GM21529 (cell line): ENCODE data around the gene NOL4L.

Experiments
- ATAC-seq: cut with Tn5 transposase; IDR thresholded peaks from one replicate; pipeline ENCODE4 v1.9.1; 2021; ENCODE audit not compliant: unreplicated experiment

The NOL4L gene

DNA sequence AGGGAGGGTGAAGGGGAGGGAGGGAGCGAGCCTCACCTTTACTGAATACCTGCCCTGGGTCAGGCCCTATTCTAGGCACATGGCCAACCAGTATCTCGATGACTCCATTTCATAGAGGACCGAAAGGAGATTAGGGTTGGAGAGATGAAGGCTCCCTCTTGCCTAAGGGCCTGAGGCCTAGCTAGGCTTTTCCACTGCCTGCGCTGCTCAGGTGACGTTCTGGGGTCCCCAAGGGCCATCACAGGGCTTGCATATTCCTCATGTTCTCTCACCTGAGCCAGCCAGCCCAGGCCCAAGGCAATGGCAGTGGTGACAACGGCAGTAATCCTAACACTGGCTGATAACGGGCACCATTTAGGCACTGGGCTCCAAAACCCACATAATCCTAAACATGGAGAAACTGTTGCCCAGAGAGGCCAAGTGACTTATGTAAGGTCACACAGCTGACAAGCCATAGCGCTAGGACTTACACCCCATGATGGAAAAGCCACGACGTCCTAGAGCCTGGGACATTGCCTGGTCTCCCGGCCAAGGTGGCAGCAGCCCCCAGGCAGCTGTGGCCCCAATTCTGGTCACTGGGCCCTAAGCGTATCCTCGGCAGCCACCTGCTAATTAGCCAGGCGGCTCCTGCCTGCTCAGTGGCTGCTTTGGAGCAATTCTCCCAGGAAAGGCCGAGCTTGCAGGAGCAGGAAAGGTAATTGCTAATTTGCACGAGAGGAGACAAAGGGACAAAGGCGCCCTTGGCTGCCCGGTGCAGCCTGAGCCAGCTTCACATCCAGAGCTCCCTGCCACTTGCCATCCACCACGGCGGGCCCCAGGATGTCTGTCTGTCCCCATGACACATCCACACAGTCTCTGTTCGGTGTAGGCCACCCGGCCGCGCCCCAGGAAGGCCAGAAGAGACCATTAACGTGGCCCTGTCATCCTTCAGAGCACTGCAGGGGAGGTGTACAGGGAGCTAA is 21.5 kb downstream of the NOL4L start:
- no peak for ATAC-seq

DNA sequence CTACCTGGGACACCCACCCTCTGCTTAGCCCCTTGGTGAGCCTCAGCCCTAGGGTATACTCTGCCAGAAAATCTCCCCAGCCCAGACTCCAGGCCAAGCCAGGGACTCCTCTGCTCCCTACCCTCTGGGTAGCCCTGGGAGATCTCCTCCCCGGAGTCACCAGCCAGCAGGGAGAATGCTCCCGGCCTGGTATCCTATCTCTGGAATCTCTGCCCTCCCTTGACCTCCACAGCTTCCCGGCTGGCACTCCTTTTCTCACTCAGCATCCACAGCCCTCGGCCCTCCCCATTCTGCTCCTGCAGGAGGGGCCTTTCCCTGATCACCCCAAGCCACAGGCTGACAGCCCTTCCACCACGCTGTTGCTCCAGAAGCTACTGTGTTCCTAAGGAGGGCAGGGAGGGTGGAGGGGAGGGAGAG is 22.6 kb downstream of the NOL4L start:
- no peak for ATAC-seq

- ATAC-seq, result no peak
Measured at GRCh38 chr20:32560989-32561830, 23.9 kb downstream of the NOL4L start.

GRCh38 chr20:32560482-32560988 is 24.6 kb downstream of the NOL4L start:
- ATAC-seq, result no peak

- ATAC-seq, result no peak
Measured at GRCh38 chr20:32559753-32560380, 25.3 kb downstream of the NOL4L start.

DNA sequence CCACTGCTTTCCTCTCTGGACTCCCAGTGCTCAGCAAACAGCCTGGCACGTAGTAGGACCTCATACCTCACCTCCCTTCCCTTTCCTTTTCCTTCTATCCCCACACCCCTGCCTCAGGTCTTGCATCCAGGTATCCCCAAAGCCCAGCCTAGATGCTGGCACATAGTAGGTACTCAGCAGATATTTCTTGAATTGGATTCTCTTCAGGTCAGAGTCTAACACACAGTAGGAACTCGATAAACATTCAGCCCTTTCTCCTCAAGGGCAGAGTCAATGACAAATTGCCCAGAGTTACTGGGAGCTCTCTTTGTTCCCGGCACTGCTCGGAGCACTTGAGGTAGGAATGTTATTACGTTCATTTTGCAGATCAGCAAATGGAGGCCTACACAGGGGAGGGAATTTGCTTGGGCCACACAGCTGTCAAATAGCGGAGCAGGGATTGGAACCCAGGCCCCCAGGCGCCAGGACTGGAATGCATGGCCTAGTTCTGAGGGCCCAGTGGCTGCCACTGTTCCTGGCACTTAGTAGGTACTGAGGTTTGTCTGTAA is 25.9 kb downstream of the NOL4L start:
- no peak for ATAC-seq

- no peak for ATAC-seq
Measured at GRCh38 chr20:32558526-32558925, 26.6 kb downstream of the NOL4L start.

DNA sequence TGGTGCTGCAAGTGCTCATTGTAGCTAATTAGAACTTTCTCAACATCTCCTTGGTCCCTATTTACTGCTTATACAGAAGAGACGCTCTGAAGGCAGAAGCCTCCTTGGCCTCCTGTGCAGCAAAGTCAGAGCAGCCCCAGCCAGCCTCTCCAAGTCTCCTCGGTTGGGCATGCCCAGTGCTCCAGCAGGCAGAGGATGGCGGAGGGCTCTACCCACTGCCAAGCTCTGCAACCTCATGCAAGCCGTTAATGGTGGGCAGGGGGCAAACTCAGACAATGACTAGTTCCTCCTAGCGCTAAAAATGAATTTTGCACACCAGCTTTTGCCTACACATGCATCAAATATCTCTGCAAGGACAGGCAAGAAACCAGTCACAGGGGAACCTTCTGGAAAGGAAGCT is 27.8 kb downstream of the NOL4L start:
- no peak for ATAC-seq

DNA sequence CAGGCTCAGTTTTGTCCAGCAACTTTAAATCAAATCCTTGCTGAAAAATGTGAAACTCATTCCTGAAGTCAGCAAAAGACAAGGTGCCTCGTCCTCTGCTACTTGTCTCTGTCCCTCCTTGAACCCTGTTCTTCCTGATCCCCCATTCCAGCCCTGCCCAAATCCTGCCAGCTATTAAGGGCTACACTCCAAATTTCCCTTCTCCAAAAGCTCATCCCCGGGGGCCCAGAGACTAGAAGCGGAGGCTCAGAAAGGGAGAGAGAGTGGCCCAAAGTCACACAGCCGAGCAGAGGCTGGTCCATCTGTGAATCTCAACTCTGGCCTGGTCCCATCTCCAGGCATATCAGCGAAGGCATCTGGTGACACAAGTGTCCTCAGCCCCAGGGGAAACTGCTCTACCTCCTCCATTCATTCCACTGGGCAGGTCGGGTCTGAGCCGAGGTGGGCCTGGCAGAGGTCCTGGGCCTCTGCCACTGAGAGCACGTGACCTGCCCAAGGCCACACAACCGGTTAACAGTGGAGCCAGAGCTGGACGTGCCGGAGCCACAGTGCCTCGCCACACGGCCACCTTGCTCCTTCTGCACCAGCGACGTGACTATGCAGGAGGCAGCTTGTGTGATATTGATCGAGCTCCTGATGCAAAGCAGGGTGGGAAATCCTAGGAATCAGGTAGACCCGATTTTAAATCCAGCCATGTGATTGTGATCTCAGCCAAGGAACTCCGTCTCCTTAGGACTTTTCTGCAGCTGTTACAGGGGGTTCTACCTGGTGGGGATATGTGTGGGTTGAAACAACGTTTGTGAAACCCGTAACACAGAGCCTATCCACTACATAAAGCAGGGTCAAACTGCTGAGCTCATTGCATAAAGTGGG is 28.6 kb downstream of the NOL4L start:
- no peak for ATAC-seq

DNA sequence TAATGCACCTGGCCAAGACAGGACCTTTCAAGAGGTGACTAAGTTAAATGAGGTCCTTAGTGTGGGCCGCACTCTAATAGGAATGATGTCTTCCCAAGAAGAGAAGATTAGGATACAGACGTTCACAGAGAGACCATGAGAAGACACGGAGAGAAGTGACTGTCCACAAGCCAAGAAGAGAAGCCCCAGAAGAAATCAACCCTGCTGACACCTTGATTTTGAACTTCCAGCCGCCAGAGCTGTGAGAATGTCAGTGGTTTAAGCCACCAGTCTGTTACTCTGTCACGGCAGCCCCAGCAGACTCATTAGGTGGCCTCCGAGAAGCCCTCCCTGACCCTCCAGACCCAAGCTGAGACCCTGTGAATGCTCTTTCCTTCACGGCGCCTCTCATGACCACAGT is 29.5 kb downstream of the NOL4L start:
- ATAC-seq, result no peak

GRCh38 chr20:32554965-32555289 is 30.2 kb downstream of the NOL4L start:
- no peak for ATAC-seq

- ATAC-seq, result no peak
Measured at GRCh38 chr20:32553618-32554017, 31.5 kb downstream of the NOL4L start.

DNA sequence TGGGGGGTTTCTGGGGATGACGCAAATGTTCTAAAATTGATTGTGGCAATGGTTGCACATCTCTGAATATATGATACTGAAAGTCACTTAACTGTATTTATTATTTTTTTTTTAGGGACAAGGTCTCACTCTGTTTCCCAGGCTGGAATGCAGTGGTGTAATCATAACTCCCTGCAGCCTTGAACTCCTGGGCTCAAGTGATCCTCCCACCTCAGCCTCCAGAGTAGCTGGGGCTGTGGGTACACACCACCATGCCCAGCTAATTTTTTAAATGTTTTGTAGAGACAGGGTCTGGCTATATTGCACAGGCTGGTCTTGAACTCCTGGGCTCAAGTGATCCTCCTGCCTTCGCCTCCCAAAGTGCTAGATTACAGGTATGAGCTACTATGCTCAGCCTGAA is 33.4 kb downstream of the NOL4L start:
- no peak for ATAC-seq

GRCh38 chr20:32549842-32550241 is 35.3 kb downstream of the NOL4L start:
- no peak for ATAC-seq

DNA sequence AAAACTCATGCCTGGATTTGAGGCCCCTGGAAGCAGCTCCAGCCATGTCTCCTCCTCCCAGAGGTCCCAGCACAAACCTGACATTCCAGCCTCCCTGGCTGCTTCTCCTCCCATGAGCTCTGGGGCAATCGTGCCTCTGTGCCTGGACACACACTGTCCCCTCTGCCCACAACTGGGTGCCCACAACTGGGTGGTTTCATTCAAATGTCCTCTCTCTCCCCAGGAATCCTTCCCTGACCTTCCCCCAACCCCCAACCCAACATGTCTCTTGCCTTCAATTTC is 37.4 kb downstream of the NOL4L start:
- no peak for ATAC-seq

DNA sequence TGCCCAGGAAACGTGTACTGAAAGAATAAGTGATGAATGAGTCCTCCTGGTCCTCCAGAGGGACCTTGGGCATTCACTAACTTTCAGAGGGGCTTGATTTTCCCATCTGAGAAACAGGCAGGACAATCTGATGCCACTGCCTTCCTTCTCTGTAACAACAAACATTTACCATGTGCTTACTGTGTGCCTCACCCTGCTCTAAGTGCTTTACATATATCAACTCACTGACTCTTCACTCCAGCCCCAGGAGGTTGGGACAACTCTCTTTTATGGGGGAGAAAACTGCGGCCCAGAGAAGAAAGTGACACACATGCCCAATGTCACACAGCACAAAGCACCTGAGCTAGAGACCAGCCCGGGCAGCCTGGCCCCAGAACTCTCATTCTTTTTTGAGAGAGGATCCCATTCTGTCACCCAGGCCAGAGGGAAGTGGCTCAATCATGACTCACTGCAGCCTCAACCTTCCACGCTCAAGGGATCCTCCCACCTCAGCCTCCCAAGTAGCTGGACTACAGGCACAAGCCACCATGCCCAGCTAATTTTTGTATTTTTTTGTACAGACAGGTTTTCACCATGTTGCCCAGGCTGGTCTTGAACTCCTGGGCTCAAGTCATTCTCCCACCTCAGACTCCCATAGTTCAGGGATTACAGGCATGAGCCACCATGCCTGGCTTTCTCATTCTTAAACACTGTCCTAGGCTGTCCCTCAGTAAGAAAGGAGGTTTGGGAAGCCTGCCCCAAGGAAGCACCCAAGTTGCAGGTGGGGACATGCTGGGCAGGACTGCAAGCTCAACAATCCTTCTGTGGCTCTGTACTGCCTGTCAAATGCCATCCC is 38.0 kb downstream of the NOL4L start:
- no peak for ATAC-seq

DNA sequence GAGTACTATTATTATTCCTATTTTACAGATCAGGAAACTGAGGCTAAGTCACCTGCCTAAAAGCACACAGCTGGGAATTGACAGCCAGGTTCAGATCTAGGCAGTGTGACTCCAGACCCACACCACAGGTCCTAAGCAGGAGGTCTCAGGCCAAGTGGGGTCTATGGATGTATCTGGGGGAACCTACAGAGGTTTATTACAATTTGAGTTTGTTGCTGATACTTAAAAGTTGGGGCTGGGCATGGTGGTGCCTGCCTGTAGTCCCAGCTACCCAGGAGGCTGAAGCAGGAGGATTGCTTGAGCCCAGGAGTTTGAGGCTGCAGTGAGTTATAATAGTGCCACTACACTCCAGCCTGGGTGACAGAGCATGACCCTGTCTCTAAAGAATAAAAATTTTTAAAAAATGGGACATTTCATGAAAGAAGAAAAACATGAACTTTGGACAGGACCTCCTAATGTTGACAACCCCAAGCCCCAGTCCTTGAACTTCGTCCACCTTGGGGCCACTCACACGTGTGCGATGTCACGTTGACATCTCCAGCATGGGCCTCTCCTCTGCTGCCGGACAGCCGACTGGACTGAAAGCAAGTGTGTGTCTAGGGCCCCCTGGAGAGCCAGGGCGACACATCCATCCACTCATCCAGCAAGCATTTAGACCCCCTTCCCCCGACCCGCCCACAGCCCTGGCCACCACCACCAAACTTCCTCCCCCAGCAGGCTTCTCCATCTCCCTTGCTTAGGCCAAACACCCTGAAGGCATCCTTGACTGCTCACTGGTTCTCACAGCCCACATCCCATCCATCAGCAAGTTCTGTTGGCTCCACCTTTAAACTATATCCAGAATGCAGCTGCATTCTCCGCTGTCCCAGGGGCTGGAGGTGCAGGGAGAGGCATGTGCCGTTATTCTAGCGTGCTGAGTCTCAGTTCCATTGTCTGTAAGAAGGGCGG is 40.0 kb downstream of the NOL4L start:
- ATAC-seq, result no peak

DNA sequence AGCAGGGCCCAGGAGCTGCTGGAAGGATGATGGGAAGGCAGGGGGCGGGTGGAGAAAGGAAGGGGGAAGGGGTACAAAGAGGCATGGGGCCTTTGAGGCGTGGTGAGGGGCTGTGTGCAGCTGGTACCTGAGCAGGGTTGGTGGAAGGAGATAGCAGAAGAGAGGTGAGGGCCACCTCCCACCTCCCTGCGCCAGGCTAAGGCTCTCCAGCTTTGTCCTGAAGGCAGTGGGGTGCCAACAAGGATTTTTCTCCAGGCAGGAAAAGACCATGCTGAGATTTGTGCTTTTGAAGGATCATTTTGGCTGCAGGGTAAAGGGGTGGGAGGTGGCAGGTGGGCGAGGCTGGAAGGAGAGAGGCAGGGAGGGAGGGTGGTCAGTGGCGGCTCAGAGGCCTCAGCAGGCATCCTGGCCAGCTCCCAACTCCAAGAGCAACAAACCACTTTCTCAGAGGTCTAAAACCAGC is 40.8 kb downstream of the NOL4L start:
- no peak for ATAC-seq
